Urothelium cell line (cell line): Measurements from ENCODE around the gene LAMC2.
A peak's percentile ranks its signal among the peaks of the same experiment; 100 is the strongest.
"Not testable (repeated sequence)": the region's sequence is repeated elsewhere in the genome, so short reads cannot be mapped to it uniquely, and the experiment has no call there.

Experiments
- DNase-seq: peaks from one replicate; pipeline ENCODE4 v3.0.0; 2011; ENCODE audit warnings: low spot score, mixed read lengths
- FAIRE-seq: peaks from 2 replicates; lab custom pipeline; 2011; peaks lifted over from hg19 to GRCh38; lab: Jason Lieb, UNC

The LAMC2 gene

GRCh38 chr1:183235503-183235902 lies 49.4 kb downstream of the LAMC2 start:
- DNase-seq = peak; percentile 52
- no peak for FAIRE-seq

GRCh38 chr1:183236158-183236725 lies 50.2 kb downstream of the LAMC2 start:
- FAIRE-seq (no peak), DNase-seq (no peak)

DNA sequence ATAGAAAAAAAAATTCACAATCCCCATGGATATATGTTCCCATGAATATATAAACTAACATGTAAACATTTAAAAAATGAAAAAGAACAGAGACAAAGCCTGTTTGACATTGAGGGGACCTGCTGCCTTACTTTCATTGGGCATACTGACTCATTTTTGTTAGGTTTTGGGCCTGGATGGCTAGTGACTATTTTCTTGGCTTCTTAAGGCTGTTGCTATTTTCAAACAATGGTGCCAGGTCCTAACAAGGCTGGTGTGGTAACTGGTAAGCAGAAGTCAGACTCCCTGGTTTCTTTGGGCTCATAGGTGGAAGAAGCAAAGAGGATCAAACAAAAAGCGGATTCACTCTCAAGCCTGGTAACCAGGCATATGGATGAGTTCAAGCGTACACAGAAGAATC lies 51.0 kb downstream of the LAMC2 start:
- FAIRE-seq (no peak), DNase-seq (no peak)

DNA sequence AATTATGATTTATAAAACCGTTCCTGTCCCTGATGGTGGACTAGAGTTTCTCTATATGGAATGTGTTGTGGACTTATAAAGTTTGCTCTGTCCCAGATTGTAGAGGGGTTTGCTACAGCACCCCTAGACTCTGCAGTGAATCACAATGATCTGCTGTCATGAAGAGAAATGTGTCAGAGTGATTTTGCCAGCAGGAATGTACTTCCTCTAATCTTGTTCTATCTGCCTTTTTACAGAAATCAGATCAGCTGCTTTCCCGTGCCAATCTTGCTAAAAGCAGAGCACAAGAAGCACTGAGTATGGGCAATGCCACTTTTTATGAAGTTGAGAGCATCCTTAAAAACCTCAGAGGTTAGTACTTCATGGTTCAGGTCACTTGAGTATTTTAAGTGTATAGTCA lies 52.0 kb downstream of the LAMC2 start:
- DNase-seq = no peak
- no peak for FAIRE-seq

DNA sequence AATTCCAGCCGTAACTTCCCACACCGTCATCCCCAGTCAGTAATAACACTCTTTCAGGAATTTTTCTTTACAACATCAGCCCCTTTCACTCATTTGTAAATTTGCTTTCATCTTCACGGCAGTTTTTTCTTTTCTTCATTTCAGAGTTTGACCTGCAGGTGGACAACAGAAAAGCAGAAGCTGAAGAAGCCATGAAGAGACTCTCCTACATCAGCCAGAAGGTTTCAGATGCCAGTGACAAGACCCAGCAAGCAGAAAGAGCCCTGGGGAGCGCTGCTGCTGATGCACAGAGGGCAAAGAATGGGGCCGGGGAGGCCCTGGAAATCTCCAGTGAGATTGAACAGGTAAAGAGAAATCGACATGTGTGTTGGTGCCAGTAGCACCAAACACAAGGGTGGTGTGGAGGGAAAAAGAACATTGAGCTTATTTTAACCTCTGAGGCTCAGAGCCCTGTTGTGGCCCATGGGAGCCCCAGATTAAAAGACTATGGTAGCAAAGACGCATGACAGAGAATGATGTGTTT lies 53.2 kb downstream of the LAMC2 start:
- DNase-seq = no peak
- no peak for FAIRE-seq

GRCh38 chr1:183239793-183240525 lies 53.9 kb downstream of the LAMC2 start:
- no peak for DNase-seq
- no peak for FAIRE-seq

- no peak for DNase-seq
- FAIRE-seq = no peak
Observed at GRCh38 chr1:183240526-183240825, 54.4 kb downstream of the LAMC2 start.

GRCh38 chr1:183240853-183241252 lies 54.8 kb downstream of the LAMC2 start:
- not testable (repeated sequence) for DNase-seq, FAIRE-seq

- FAIRE-seq (no peak), DNase-seq (no peak)
Observed at GRCh38 chr1:183241471-183241870, 55.4 kb downstream of the LAMC2 start.

DNA sequence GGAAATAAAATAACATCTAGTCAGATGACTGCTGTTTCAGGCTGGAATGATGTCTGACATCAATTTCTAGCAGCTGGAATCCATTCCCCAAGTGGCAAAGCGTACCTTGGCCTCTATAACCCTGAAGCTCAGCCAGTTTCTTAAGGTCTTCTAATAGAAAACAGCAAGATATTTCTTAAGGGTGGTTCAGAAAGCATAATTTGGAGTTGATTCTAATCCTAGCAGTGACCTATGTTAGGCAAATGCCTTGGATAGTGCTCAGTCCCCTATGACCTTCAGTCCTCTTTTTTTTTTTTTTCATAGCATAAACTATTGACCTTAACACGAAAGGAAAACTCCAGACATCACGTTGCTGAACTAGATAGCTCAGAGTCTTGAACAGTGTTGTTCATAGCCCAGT lies 56.5 kb downstream of the LAMC2 start:
- FAIRE-seq (no peak), DNase-seq (no peak)

GRCh38 chr1:183243161-183244050 lies 57.3 kb downstream of the LAMC2 start:
- FAIRE-seq = no peak
- DNase-seq = no peak

- DNase-seq = no peak
- no peak for FAIRE-seq
Observed at GRCh38 chr1:183244466-183244865, 58.4 kb downstream of the LAMC2 start.

- FAIRE-seq = no peak
Observed at GRCh38 chr1:183245357-183245756, 59.3 kb downstream of the LAMC2 start.

GRCh38 chr1:183246436-183246835 lies 60.4 kb downstream of the LAMC2 start:
- FAIRE-seq = no peak
- DNase-seq = no peak

More at GRCh38 chr1:183245357-183245756, 59.3 kb downstream of the LAMC2 start:
- DNase-seq = no peak

- FAIRE-seq (no peak), DNase-seq (no peak)
Observed at GRCh38 chr1:183247066-183247465, 61.0 kb downstream of the LAMC2 start.

DNA sequence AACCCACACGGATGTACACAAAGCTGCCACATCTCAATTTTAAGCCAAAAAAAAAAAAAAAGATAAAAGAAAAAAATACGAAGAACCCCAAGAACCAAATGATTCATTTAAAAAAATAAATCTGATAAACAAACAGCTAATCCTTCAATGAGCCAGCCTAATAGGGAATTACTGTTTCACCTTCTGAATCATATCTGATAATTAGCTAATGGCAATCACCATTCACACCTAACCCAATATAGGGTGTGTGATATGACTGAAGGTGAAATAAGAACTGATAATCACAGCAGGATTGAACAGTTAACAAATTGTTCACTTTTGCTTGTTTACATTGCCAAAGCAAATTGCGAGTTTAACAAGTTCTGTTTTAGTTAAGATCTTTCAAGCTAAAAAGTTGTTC lies 61.4 kb downstream of the LAMC2 start:
- FAIRE-seq (no peak), DNase-seq (no peak)

DNA sequence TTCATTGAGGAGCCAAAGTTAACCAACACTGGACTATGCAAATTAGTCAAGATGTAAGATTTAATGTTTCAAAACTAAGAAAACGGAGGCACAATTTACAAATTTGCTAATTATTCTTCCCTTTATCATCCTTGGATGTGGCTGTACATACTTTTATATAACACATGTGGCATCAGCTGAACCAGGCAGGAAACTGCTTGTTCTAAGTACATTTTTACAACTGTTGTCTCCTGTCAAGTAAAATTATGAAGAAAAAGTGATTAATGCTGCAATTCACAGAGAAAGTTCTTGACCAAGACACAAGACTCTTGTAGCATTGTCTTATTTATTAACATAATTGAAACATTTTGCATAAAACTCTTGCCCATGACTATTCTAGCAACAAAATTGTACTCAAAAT lies 61.9 kb downstream of the LAMC2 start:
- FAIRE-seq (no peak), DNase-seq (no peak)

GRCh38 chr1:183248989-183249691 lies 63.1 kb downstream of the LAMC2 start:
- no peak for DNase-seq
- no peak for FAIRE-seq

DNA sequence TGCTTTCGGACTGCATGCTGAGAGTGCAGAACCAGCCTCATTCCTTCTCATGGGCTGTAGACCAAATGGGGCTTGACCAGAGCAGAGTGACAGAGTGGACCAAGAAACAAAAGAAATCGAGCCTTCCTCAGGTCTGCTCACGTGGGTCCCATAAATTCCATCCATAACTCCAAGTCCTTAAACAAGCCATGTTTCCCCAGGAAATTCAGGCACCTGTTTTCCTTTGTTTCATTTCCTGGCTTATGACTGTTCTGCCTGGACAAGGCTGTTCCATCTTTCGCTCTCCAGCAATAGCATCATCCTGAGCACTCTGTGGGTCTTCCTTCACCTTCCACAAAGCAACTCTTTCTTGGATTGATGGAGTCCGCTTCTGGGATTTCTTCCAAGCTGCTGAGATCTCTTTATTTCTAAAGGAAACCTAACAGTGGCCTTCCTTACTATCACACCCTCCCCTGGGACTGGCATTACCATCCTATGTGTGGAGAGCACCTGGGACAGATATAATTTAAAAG lies 63.9 kb downstream of the LAMC2 start:
- DNase-seq (no peak), FAIRE-seq (no peak)

GRCh38 chr1:183251101-183251958 lies 65.3 kb downstream of the LAMC2 start:
- FAIRE-seq (no peak), DNase-seq (no peak)
